Neural progenitor cell (in vitro differentiated cells): Measurements from ENCODE around the gene ABCC4.

Source experiments
- CTCF ChIP-seq: fragments of 200-600 bp; sonication (generic); IDR thresholded peaks from 2 replicates; pipeline ENCODE4 v1.5.1; 2017; ENCODE audit warnings: antibody characterized with exemption, mild to moderate bottlenecking
- EZH2 ChIP-seq: fragments of 200-600 bp; sonication (generic); IDR thresholded peaks from 2 replicates; pipeline ENCODE4 v1.6.1; 2017; ENCODE audit warnings: antibody characterized with exemption, mild to moderate bottlenecking, moderate library complexity
- EZH2phosphoT487 ChIP-seq: fragments of 200-600 bp; sonication (generic); IDR thresholded peaks from 2 replicates; pipeline ENCODE4 v1.6.1; 2017; ENCODE audit warnings: antibody characterized with exemption

DNA sequence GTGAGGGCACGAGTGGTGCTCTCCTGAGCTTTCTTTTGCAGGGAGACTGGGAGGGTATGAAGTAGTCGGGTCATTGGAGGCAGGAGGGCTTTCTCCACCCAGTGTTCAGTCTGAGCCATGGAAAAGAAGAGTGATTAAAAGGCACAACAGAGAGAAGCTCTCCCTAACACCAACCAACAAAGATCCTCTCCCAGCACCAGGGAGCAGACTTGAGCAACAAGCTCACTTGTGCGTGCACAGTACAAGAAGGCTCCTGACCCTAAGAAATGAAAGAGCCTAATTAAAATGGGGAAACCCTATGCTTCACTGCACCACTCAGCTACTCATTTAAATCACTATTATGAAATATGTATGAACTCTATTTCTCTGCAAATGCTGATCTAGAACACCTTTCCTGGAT lies 312.6 kb downstream of the ABCC4 start:
- TF ChIP-seq CTCF (peak; percentile 26), EZH2 (no peak), EZH2phosphoT487 (no peak)
